HEK293T (cell line): Measurements from ENCODE around the gene CAPZA1.

ENCODE experiments used
- BHLHE40 ChIP-seq: fragments of 450-650 bp; IDR thresholded peaks from 2 replicates; pipeline ENCODE4 v1.6.1; 2016; ENCODE audit warnings: mild to moderate bottlenecking, moderate library complexity, borderline replicate concordance
- FOXA1 ChIP-seq: fragments of 450-650 bp; IDR thresholded peaks from 2 replicates; pipeline ENCODE4 v1.6.1; 2016; ENCODE audit warnings: mild to moderate bottlenecking
- FOXM1 ChIP-seq: fragments of 450-650 bp; IDR thresholded peaks from 2 replicates; pipeline ENCODE4 v1.6.1; 2017; ENCODE audit warnings: mild to moderate bottlenecking, borderline replicate concordance
- L3MBTL2 ChIP-seq: fragments of 450-650 bp; conservative IDR thresholded peaks from 2 replicates; pipeline ENCODE4 v1.6.1; 2016; ENCODE audit warnings: mild to moderate bottlenecking
- NFRKB ChIP-seq: fragments of 450-650 bp; IDR thresholded peaks from 2 replicates; pipeline ENCODE4 v1.6.1; 2016; ENCODE audit warnings: mild to moderate bottlenecking, moderate library complexity
- SP1 ChIP-seq: fragments of 450-650 bp; IDR thresholded peaks from 2 replicates; pipeline ENCODE4 v1.6.1; 2017
- TARDBP ChIP-seq: fragments of 450-650 bp; IDR thresholded peaks from 2 replicates; pipeline ENCODE4 v1.6.1; 2016

DNA sequence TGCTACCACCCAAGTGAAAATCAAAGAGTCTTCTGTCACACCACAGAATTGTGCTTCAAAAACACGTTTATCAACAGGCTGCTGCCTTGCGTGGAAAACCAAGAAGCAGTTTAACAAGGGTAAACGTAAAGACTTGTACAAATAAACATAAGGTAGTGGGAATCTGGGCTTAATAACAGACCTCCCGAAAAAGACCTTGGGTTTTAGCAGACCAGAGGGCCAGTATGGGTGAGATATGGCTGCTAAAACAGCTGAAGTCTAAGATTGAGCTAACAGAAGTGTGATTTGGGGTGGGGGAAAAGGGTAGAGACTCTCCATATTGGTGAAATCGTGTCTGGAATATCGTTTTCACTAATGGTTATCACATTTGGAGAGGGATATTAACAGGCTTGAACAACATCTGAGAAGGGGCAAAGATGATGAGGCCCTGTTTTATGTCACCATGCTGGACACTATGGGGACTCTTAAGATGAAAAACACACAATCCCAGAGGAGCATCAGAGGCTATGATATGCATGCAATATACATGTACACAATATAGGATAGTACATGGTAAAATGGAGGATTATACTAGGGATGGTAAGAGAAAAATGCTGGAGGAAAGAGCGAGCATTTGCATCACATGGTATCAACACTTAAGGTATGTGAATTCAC is 56.2 kb downstream of the CAPZA1 start:
- TF ChIP-seq FOXA1, result no peak
- TF ChIP-seq FOXM1, result no peak
- TF ChIP-seq BHLHE40, result no peak
- TF ChIP-seq SP1, result no peak
- no peak for TF ChIP-seq NFRKB
- TF ChIP-seq L3MBTL2, result 0 out of 2 replicates have a peak, but pooled peaks have one; percentile 19
- no peak for TF ChIP-seq TARDBP
